ENCODE results near the gene BMP8A.

GRCh38 chr1:39566441-39567137, 75.2 kb downstream of the BMP8A start:
- TF ChIP-seq CTCF (IDR thresholded peaks at IDR 0.05) (no peak), POLR2AphosphoS5 (IDR thresholded peaks at IDR 0.05) (no peak), POLR2A (IDR thresholded peaks at IDR 0.05) (no peak)

Measured in sigmoid colon (tissue), 4 donors.